H1 (cell line): ENCODE results near the gene KLHL33. TPM values are rescaled to one million over a fixed set of nuclear protein-coding genes. Genes with fewer than 3 reads are reported as not detected.

Experiments used
- RAD21 ChIP-seq, 2 experiments: IDR thresholded peaks in 1 of 2; conservative IDR thresholded peaks in 1 of 2; 2 replicates each; pipeline ENCODE4 v1.6.1; 2011; ENCODE audit warnings: low read depth in 2 of 2, low read length in 2 of 2, improper control_type of control experiment in 1 of 2, inconsistent platforms in 1 of 2, mild to moderate bottlenecking in 1 of 2, moderate library complexity in 1 of 2
- SAP30 ChIP-seq: fragments of 300-600 bp; sonication (generic); IDR thresholded peaks from 2 replicates; pipeline ENCODE4 v1.7.1; 2012; ENCODE audit warnings: low read length, moderate library complexity, mild to moderate bottlenecking, inconsistent platforms; ENCODE audit not compliant: insufficient read depth, insufficient replicate concordance
- TAF7 ChIP-seq: optimal IDR thresholded peaks from 2 replicates; pipeline ENCODE3; 2011; ENCODE audit warnings: low read depth, mild to moderate bottlenecking, inconsistent platforms, low read length, moderate library complexity, borderline replicate concordance
- polyA plus RNA-seq, 7 experiments: library from polyadenylated mRNA; depleted of rRNA in 3 of 7; stranded (reverse) in 5 of 7; unstranded in 2 of 7; fragments of >200 nt in 5 of 7; fragments of 200-250 nt in 2 of 7; gene quantifications; 1 replicate in 5 of 7; 2 replicates in 1 of 7; 4 replicates in 1 of 7; pipeline versions ENCODE4 v1.2.1 to v1.2.3, GENCODE V29; 2011 to 2013; ENCODE audit warnings: missing spikeins in 2 of 7, mixed read lengths in 2 of 7
- total RNA-seq: library from RNA; stranded (reverse); fragmentation: NEBNext Ultra II Directional; extraction: Animal tissue kit (Norgen Biotek cat#: 25700); gene quantifications from 2 replicates; pipeline ENCODE4 v1.2.1, GENCODE V29; 2021

Gene KLHL33
- total and polyA plus RNA-seq, 2 of the 8 experiments (the other 6 are each of a cell fraction or from before 2014, with no cell fraction given), result 0.11 to 0.17 TPM

GRCh38 chr14:20418501-20418909 lies 17.5 kb downstream of the KLHL33 start (continued):
- TF ChIP-seq RAD21 (IDR thresholded peaks at IDR 0.05 in 1 of 2, conservative IDR thresholded peaks at IDR 0.05 in 1 of 2; ENCODE audit: low read depth in 2 of 2, low read length in 2 of 2) (no peak), SAP30 (no peak), TAF7 (no peak)
